Prostate gland (tissue), 2 donors: ENCODE data around the gene CTNNA1.

Source experiments
- CTCF ChIP-seq, 4 experiments: fragments of 200-600 bp in 2 of 4; fragments of 450-650 bp in 2 of 4; sonication (generic) in 2 of 4; IDR thresholded peaks; 1 replicate in 3 of 4; 2 replicates in 1 of 4; pipeline ENCODE4 v1.5.1; 2016 to 2019; ENCODE audit warnings: antibody characterized with exemption in 4 of 4, mild to moderate bottlenecking in 2 of 4, moderate library complexity in 2 of 4
- POLR2AphosphoS5 ChIP-seq: sonication (generic); formaldehyde crosslinking; IDR thresholded peaks from one replicate; pipeline ENCODE4 v1.6.1; 2017; ENCODE audit warnings: antibody characterized with exemption

- no peak for TF ChIP-seq CTCF (IDR thresholded peaks at IDR 0.05)
- no peak for TF ChIP-seq POLR2AphosphoS5
Observed at GRCh38 chr5:138949223-138949574, 196.0 kb downstream of the CTNNA1 start.
